GM23338 (cell line): ENCODE measurements around the gene KTI12.
"Not testable (repeated sequence)": the region's sequence is repeated elsewhere in the genome, so short reads cannot be mapped to it uniquely, and the experiment has no call there.

Source experiments
- CREB1 ChIP-seq: fragments of 250-450 bp; sonication (Bioruptor Pico); IDR thresholded peaks from 2 replicates; pipeline ENCODE4 v1.5.0; 2020; ENCODE audit warnings: low read depth, mild to moderate bottlenecking, moderate library complexity
- CTCF ChIP-seq, 2 experiments: fragments of 200-600 bp in 1 of 2; sonication (generic) in 1 of 2; conservative IDR thresholded peaks; 2 replicates each; pipeline versions ENCODE4 v1.5.1 to v1.6.1; 2016 to 2017; ENCODE audit warnings: antibody characterized with exemption in 2 of 2, low read depth in 2 of 2, mild to moderate bottlenecking in 2 of 2, moderate library complexity in 1 of 2
- ETS1 ChIP-seq: IDR thresholded peaks from 2 replicates; pipeline ENCODE4 v1.6.1; 2016; ENCODE audit warnings: antibody characterized with exemption
- EZH2 ChIP-seq: fragments of 200-600 bp; sonication (generic); IDR thresholded peaks from one replicate; pipeline ENCODE4 v1.8.0; 2017; ENCODE audit warnings: antibody characterized with exemption, mild to moderate bottlenecking, low read depth; ENCODE audit not compliant: unreplicated experiment
- EZH2phosphoT487 ChIP-seq: fragments of 200-600 bp; sonication (generic); IDR thresholded peaks from one replicate; pipeline ENCODE4 v1.8.1; 2018; ENCODE audit warnings: antibody characterized with exemption; ENCODE audit not compliant: unreplicated experiment
- JUNB ChIP-seq: IDR thresholded peaks from one replicate; pipeline ENCODE4 v1.6.1; 2016; ENCODE audit warnings: antibody characterized with exemption; ENCODE audit not compliant: unreplicated experiment
- NANOG ChIP-seq: IDR thresholded peaks from 2 replicates; pipeline ENCODE4 v1.6.1; 2016; ENCODE audit warnings: antibody characterized with exemption, borderline replicate concordance
- POLR2AphosphoS5 ChIP-seq: IDR thresholded peaks from 2 replicates; pipeline ENCODE4 v1.6.1; 2016; ENCODE audit warnings: antibody characterized with exemption, low read depth
- REST ChIP-seq: IDR thresholded peaks from one replicate; pipeline ENCODE4 v1.6.1; 2018; ENCODE audit warnings: antibody characterized with exemption; ENCODE audit not compliant: unreplicated experiment
- STAT1 ChIP-seq: IDR thresholded peaks from one replicate; pipeline ENCODE4 v1.6.1; 2016; ENCODE audit warnings: antibody characterized with exemption; ENCODE audit not compliant: unreplicated experiment
- ZNF114 ChIP-seq: fragments of 250-450 bp; sonication (Bioruptor Pico); IDR thresholded peaks from 2 replicates; pipeline ENCODE4 v1.5.0; 2020; ENCODE audit warnings: mild to moderate bottlenecking, moderate library complexity
- ZNF462 ChIP-seq: fragments of 250-450 bp; sonication (Bioruptor Pico); IDR thresholded peaks from 2 replicates; pipeline ENCODE4 v1.5.0; 2020; ENCODE audit warnings: mild to moderate bottlenecking, moderate library complexity

- not testable (repeated sequence) for TF ChIP-seq CTCF (conservative IDR thresholded peaks at IDR 0.05; ENCODE audit: low read depth in 2 of 2); CREB1 (CRISPR knock-in tag); POLR2AphosphoS5; EZH2; REST; JUNB; EZH2phosphoT487; ETS1; ZNF462 (CRISPR knock-in tag); NANOG; STAT1; ZNF114
These were observed 28.1 kb downstream of the KTI12 start for GRCh38 chr1:52005548-52005947.
